Activated CD8-positive, alpha-beta T cell treated with anti-CD3 and anti-CD28 coated beads, Interleukin-2, amount 10 ng/mL, durations not matched to agents 7 days and 5 days (primary cell): Measurements from ENCODE around the gene ULK4. TPM values are rescaled to one million over a fixed set of nuclear protein-coding genes. Genes with fewer than 3 reads are reported as not detected.

Experiments
- ATAC-seq: fragments of 150-1000 bp; cut with Tn5 transposase; one replicate; pipeline ENCODE4 v1.10.0; 2021; ENCODE audit warnings: moderate library complexity
- CTCF ChIA-PET: fragments of 350-600 bp; sonication (Branson Sonifier 250); formaldehyde crosslinking; loops from one replicate; lab custom pipeline; 2021; ENCODE audit warnings: antibody characterized with exemption; lab: Charles Lee
- POLR2A ChIA-PET: fragments of 350-600 bp; sonication (Branson Sonifier 250); formaldehyde crosslinking; loops from one replicate; lab custom pipeline; 2021; ENCODE audit warnings: antibody characterized with exemption; lab: Charles Lee
- DNase-seq: peaks from one replicate; pipeline ENCODE4 v3.0.0-alpha.2; 2020
- H3K27ac Mint-ChIP-seq: one replicate; pipeline ENCODE4 v1.8.0; 2021; ENCODE audit warnings: mild to moderate bottlenecking, mixed read lengths
- H3K27me3 Mint-ChIP-seq: one replicate; pipeline ENCODE4 v1.8.0; 2021; ENCODE audit warnings: low read depth, mixed read lengths
- H3K36me3 Mint-ChIP-seq: one replicate; pipeline ENCODE4 v1.8.0; 2021; ENCODE audit warnings: low read depth, mixed read lengths
- H3K4me1 Mint-ChIP-seq: one replicate; pipeline ENCODE4 v1.8.0; 2021; ENCODE audit warnings: low read depth, mixed read lengths
- H3K4me3 Mint-ChIP-seq: one replicate; pipeline ENCODE4 v1.8.0; 2021; ENCODE audit warnings: mild to moderate bottlenecking, mixed read lengths
- H3K9me3 Mint-ChIP-seq: one replicate; pipeline ENCODE4 v1.8.0; 2022; ENCODE audit warnings: mixed read lengths; ENCODE audit not compliant: insufficient read depth
- total RNA-seq, 2 experiments: library from RNA; stranded (reverse); gene quantifications; one replicate each; pipeline ENCODE4 v1.2.3, GENCODE V29; 2021

The ULK4 gene
- total RNA-seq, 2 experiments from 2014 or later = 10.5 to 12.3 TPM

DNA sequence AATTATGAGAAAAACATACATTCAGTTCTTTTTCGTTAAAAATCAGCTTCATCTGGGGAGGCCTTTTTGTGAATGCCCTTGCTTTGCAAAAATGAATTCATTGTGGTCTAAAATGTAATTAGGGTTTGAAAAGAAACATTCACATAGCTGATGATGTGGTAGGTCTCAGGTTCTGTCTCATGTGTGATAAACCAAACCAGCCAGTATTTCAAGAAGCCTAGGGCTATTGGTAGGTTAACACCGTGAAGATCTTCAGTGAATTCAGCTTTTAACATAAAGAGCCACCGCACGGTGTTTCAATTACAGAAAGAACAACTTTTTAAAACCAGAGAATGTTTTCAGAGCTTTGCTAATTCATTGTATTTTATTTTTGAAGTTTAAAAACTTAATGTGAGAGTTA lies 720.7 kb downstream of the ULK4 start:
- Mint-ChIP-seq H3K27me3 (no peaks in the 10 kb centered on the region), H3K9me3 (no peaks in the 10 kb centered on the region), H3K4me1 (no peaks in the 10 kb centered on the region), H3K36me3 (peaks cover 48% of the 10 kb centered on the region), H3K27ac (no peak overlapping the region), H3K4me3 (no peak overlapping the region)
- POLR2A ChIA-PET = interaction anchor here (0.7 to 0.8 kb wide), 2 partner anchors 42 to 648 kb away, joined by 3 read pairs; partner anchors contain the start of gene CTNNB1
- ATAC-seq = no peak
- no peak for DNase-seq
- CTCF ChIA-PET = no interaction called here

DNA sequence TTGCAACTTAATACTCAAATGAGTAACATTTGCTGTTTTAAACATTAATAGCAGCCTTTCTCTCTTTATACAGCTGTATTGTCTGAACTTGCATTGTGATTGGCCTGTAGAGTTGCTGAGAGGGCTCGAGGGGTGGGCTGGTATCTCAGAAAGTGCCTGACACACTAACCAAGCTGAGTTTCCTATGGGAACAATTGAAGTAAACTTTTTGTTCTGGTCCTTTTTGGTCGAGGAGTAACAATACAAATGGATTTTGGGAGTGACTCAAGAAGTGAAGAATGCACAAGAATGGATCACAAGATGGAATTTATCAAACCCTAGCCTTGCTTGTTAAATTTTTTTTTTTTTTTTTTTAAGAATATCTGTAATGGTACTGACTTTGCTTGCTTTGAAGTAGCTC lies 722.3 kb downstream of the ULK4 start:
- H3K27ac Mint-ChIP-seq = no peak overlapping the region
- DNase-seq = no peak
- no peaks in the 10 kb centered on the region for H3K27me3 Mint-ChIP-seq
- no peak overlapping the region for H3K4me3 Mint-ChIP-seq
- no peaks in the 10 kb centered on the region for H3K9me3 Mint-ChIP-seq
- POLR2A ChIA-PET = interaction anchor here (0.6 kb wide), 1 partner anchor 1881 kb away, joined by 3 read pairs; no protein-coding TSS in a partner anchor
- CTCF ChIA-PET = no interaction called here
- ATAC-seq = no peak
- no peaks in the 10 kb centered on the region for H3K4me1 Mint-ChIP-seq
- H3K36me3 Mint-ChIP-seq = peaks cover 61% of the 10 kb centered on the region

DNA sequence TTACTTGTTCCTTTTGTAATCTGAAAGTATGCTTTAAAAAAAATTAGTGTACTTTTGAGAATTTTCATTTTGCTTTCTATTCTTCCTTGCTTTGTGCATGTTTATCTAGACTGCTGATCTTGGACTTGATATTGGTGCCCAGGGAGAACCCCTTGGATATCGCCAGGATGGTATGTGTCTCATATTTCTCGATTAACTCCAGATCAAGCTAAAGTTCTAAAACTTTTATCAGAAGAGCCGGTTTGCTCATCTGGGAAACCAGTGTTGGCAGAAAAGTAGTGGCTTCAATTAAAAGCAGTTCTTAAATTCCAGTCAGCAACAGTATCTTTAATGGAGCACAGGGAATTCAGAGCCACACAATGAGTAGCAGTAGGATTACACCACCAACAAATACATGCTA lies 724.0 kb downstream of the ULK4 start:
- H3K9me3 Mint-ChIP-seq = no peaks in the 10 kb centered on the region
- H3K4me1 Mint-ChIP-seq = no peaks in the 10 kb centered on the region
- H3K27me3 Mint-ChIP-seq = no peaks in the 10 kb centered on the region
- H3K36me3 Mint-ChIP-seq = peaks cover 76% of the 10 kb centered on the region
- POLR2A ChIA-PET = no interaction called here
- ATAC-seq (no peak), DNase-seq (no peak)
- CTCF ChIA-PET = no interaction called here
- H3K4me3 Mint-ChIP-seq = no peak overlapping the region
- H3K27ac Mint-ChIP-seq = no peak overlapping the region

DNA sequence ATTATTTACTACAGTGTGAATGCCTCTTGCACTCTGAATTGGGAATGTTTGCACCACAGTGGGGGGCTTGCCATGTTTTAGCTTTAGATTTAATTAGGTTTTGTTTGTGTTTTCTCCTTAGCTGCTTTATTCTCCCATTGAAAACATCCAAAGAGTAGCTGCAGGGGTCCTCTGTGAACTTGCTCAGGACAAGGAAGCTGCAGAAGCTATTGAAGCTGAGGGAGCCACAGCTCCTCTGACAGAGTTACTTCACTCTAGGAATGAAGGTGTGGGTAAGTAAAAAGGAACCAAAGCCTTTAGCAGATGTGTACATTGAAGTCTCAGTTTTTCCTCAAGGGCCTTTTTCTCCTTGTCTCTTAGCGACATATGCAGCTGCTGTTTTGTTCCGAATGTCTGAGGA lies 725.7 kb downstream of the ULK4 start:
- no peaks in the 10 kb centered on the region for H3K27me3 Mint-ChIP-seq
- no peaks in the 10 kb centered on the region for H3K4me1 Mint-ChIP-seq
- CTCF ChIA-PET = interaction anchor here (1.0 kb wide), 1 partner anchor 11 kb away, joined by 3 read pairs; no protein-coding TSS in a partner anchor
- DNase-seq (no peak), ATAC-seq (no peak)
- POLR2A ChIA-PET = no interaction called here
- no peak overlapping the region for H3K27ac Mint-ChIP-seq
- H3K36me3 Mint-ChIP-seq = peaks cover 77% of the 10 kb centered on the region
- H3K9me3 Mint-ChIP-seq = no peaks in the 10 kb centered on the region
- no peak overlapping the region for H3K4me3 Mint-ChIP-seq

DNA sequence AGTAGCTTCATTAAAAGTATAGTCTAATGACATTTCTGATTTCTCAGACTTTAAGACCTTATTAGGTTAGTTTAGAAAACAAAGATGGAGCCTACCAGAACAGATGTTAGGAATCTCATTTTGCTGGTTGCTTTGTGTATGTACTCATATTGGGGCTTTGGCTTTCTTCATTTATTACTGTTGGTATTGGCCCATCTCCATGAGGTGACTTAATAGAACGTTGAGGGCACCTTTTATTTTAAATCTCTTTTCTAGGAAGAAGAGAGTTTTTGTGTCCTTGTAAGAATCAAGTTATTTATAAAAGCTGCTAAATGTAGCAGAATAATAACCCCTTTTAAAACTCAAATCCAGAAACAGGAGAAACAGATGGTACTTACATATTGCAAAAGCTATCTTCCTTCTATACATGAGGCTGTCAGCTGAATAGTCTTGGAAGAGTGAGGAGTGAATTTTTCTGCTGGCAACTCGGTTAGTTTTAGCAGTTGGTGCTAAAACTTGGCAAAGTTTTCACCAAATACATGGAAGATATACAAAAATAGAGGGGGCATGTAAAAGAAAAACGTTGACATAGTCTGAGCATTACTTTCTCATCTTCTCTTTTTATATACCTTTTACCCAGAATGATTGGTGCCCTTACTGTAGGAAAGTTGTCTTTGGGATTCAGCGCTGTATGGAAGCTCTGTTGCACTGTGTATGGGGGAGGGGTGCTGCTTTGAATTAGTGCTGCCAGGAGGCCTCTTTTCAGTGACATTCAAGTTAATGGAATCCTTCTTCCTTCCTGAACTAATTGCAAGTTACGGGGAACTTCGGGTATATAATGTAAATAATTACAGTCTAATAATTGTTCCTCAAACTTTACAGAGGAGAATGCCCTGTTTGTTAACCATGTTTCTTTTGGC lies 726.8 kb downstream of the ULK4 start:
- no peak for ATAC-seq
- no peaks in the 10 kb centered on the region for H3K4me1 Mint-ChIP-seq
- peaks cover 85% of the 10 kb centered on the region for H3K36me3 Mint-ChIP-seq
- no peaks in the 10 kb centered on the region for H3K9me3 Mint-ChIP-seq
- ChIA-PET CTCF (interaction anchor here (1.0 kb wide), 1 partner anchor 9 kb away, joined by 3 read pairs; no protein-coding TSS in a partner anchor), POLR2A (no interaction called here)
- DNase-seq = no peak
- no peak overlapping the region for H3K27ac Mint-ChIP-seq
- H3K4me3 Mint-ChIP-seq = no peak overlapping the region
- H3K27me3 Mint-ChIP-seq = no peaks in the 10 kb centered on the region

DNA sequence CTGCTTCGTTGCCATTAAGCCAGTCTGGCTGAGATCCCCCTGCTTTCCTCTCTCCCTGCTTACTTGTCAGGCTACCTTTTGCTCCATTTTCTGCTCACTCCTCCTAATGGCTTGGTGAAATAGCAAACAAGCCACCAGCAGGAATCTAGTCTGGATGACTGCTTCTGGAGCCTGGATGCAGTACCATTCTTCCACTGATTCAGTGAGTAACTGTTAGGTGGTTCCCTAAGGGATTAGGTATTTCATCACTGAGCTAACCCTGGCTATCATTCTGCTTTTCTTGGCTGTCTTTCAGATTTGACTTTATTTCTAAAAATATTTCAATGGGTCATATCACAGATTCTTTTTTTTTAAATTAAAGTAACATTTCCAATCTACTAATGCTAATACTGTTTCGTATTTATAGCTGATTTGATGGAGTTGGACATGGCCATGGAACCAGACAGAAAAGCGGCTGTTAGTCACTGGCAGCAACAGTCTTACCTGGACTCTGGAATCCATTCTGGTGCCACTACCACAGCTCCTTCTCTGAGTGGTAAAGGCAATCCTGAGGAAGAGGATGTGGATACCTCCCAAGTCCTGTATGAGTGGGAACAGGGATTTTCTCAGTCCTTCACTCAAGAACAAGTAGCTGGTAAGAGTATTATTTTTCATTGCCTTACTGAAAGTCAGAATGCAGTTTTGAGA lies 737.6 kb downstream of the ULK4 start:
- no peak overlapping the region for H3K4me3 Mint-ChIP-seq
- DNase-seq = no peak
- peaks cover 51% of the 10 kb centered on the region for H3K36me3 Mint-ChIP-seq
- ChIA-PET POLR2A (interaction anchor here (2.0 kb wide), 1 partner anchor 25 kb away, joined by 11 read pairs; the partner anchor contains the start of gene CTNNB1), CTCF (no interaction called here)
- H3K27me3 Mint-ChIP-seq = no peaks in the 10 kb centered on the region
- H3K9me3 Mint-ChIP-seq = no peaks in the 10 kb centered on the region
- H3K27ac Mint-ChIP-seq = no peak overlapping the region
- peaks cover 23% of the 10 kb centered on the region for H3K4me1 Mint-ChIP-seq
- ATAC-seq = no peak

DNA sequence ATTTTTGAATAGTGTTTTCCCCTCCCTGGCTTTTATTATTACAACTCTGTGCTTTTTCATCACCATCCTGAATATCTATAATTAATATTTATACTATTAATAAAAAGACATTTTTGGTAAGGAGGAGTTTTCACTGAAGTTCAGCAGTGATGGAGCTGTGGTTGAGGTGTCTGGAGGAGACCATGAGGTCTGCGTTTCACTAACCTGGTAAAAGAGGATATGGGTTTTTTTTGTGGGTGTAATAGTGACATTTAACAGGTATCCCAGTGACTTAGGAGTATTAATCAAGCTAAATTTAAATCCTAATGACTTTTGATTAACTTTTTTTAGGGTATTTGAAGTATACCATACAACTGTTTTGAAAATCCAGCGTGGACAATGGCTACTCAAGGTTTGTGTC lies 738.2 kb downstream of the ULK4 start:
- no peak overlapping the region for H3K4me3 Mint-ChIP-seq
- H3K27me3 Mint-ChIP-seq = no peaks in the 10 kb centered on the region
- H3K4me1 Mint-ChIP-seq = peaks cover 23% of the 10 kb centered on the region
- ATAC-seq (no peak), DNase-seq (no peak)
- no peaks in the 10 kb centered on the region for H3K9me3 Mint-ChIP-seq
- H3K36me3 Mint-ChIP-seq = peaks cover 50% of the 10 kb centered on the region
- CTCF ChIA-PET = no interaction called here
- POLR2A ChIA-PET = interaction anchor here (2.0 kb wide), 1 partner anchor 24 kb away, joined by 11 read pairs; the partner anchor contains the start of gene CTNNB1
- no peak overlapping the region for H3K27ac Mint-ChIP-seq

DNA sequence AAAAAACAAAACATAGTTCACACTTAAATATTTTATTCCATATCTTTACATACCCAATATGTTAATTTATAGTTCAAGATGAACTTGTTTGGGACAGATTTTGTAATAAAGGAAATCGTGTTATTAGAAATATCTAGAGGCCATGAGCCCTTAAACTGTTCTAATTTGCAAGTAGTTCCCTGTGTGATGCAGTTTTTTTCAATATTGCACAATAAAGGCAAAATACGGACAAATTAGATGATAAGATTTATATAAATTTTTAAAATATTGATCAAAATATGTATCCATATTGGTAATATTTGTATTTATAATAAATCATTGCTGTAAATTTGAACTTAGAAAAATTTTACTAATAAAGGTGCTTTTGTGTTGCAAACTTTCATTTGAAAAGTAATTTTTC lies 738.8 kb downstream of the ULK4 start:
- CTCF ChIA-PET = interaction anchor here (0.9 kb wide), 2 partner anchors 15 to 19 kb away, joined by 3 to 4 read pairs; no protein-coding TSS in a partner anchor

DNA sequence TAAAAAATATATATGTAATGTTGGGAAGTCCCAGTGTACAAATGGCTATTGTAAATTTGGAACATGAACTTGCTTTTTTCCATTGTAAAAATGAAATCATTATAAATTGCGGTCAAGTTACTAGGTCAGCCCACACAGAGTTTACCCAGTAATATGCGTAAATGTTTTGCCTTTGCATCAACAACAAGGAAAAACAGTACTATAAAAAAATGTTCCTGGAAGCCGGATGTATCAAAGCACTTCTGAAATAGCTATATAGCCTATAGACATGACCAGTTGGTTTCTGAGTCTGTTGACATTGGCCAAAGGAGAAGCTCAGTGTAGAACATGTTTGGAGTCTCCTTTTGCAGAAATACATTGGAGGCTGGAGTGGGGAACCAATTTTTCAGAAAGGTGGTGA lies 739.4 kb downstream of the ULK4 start:
- H3K9me3 Mint-ChIP-seq = no peaks in the 10 kb centered on the region
- ChIA-PET CTCF (interaction anchor here (0.9 kb wide), 2 partner anchors 15 to 19 kb away, joined by 3 to 4 read pairs; no protein-coding TSS in a partner anchor), POLR2A (interaction anchor here (0.6 kb wide), 1 partner anchor 493 kb away, joined by 3 read pairs; no protein-coding TSS in a partner anchor)
- H3K27me3 Mint-ChIP-seq = no peaks in the 10 kb centered on the region
- H3K27ac Mint-ChIP-seq = no peak overlapping the region
- DNase-seq (no peak), ATAC-seq (no peak)
- peaks cover 38% of the 10 kb centered on the region for H3K36me3 Mint-ChIP-seq
- H3K4me3 Mint-ChIP-seq = no peak overlapping the region
- peaks cover 26% of the 10 kb centered on the region for H3K4me1 Mint-ChIP-seq

More for the DNA sequence above, 738.8 kb downstream of the ULK4 start:
- POLR2A ChIA-PET = interaction anchor here (0.6 kb wide), 1 partner anchor 492 kb away, joined by 3 read pairs; no protein-coding TSS in a partner anchor
- Mint-ChIP-seq H3K27ac (no peak overlapping the region), H3K36me3 (peaks cover 44% of the 10 kb centered on the region), H3K4me3 (no peak overlapping the region), H3K4me1 (peaks cover 23% of the 10 kb centered on the region), H3K27me3 (no peaks in the 10 kb centered on the region), H3K9me3 (no peaks in the 10 kb centered on the region)
- no peak for DNase-seq
- no peak for ATAC-seq

DNA sequence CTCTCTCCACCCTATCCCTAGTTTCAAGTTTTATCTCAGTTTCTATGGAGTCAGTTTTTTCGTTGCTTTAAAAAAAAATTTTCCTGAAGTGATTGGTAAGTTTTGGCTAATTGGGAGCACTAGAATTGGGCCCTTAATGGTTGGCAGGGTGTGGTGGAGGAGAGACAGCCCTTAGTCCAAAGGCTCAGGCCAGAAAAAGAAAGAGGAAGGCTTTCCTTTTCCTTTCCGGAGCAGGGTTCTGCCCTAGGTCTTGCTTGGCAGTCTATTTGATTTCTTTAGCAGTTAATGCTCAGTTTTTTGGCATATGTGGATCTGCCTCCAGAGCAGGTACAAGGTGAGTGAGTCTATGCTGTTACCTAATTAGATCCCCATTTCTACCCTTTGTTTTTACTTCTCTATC lies 739.9 kb downstream of the ULK4 start:
- Mint-ChIP-seq H3K36me3 (peaks cover 35% of the 10 kb centered on the region), H3K4me1 (peaks cover 26% of the 10 kb centered on the region), H3K4me3 (no peak overlapping the region), H3K27ac (no peak overlapping the region), H3K27me3 (no peaks in the 10 kb centered on the region), H3K9me3 (no peaks in the 10 kb centered on the region)
- no peak for DNase-seq
- no peak for ATAC-seq
- ChIA-PET CTCF (interaction anchor here (0.9 kb wide), 2 partner anchors 14 to 18 kb away, joined by 3 to 4 read pairs; no protein-coding TSS in a partner anchor), POLR2A (no interaction called here)

DNA sequence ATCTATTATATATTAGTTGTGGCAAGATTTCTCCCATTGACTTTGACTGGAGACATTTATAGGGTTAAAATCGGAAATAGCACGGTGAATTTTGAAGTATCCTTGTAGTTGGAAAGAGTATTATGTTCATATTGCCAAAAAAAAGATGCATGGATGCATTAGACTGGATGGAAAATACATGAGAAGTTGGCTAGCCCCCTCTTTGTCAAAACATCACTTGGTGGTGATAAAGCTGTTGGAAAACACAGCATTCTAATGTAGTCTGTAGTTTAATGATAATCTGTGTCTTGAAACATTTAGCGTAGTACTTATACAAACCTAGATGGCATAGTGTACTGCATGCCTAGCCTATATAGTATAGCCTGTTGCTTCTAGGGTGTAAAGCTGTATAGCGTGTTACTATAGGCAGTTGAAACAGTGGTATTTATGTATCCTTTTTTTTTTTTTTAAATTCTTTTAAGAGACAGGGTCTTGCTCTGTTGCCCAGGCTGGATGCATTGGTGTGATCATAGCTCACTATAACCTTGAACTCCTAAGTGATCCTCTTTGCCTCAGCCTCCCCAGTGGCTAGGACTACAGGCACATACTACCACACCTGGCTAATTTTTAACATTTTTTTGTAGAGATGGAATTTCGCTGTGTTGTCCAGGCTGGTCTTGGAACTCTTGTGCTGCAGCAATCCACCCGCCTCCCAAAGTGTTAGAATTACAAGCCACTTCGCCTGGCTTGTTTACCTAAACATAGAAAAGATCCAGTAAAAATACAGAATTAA lies 740.8 kb downstream of the ULK4 start:
- H3K4me1 Mint-ChIP-seq = peaks cover 30% of the 10 kb centered on the region
- no peak for DNase-seq
- peaks cover 27% of the 10 kb centered on the region for H3K36me3 Mint-ChIP-seq
- H3K27me3 Mint-ChIP-seq = no peaks in the 10 kb centered on the region
- H3K9me3 Mint-ChIP-seq = no peaks in the 10 kb centered on the region
- H3K4me3 Mint-ChIP-seq = no peak overlapping the region
- ATAC-seq = no peak
- ChIA-PET CTCF (no interaction called here), POLR2A (no interaction called here)
- no peak overlapping the region for H3K27ac Mint-ChIP-seq
